Renal pelvis (tissue), 4 donors: ENCODE measurements around the gene ABTB2. TPM values are rescaled to one million over a fixed set of nuclear protein-coding genes. Genes with fewer than 3 reads are reported as not detected.
A peak's percentile ranks its signal among the peaks of the same experiment; 100 is the strongest.

Source experiments
- DNase-seq: peaks from one replicate; pipeline ENCODE4 v3.0.0-alpha.2; 2013
- polyA plus RNA-seq, 3 donors: library from polyadenylated mRNA; unstranded; fragments of 120-200 nt; gene quantifications; one replicate each; pipeline ENCODE4 v1.2.1, GENCODE V29; 2013; ENCODE audit not compliant: insufficient read length in 3 of 3

Gene ABTB2
- polyA plus RNA-seq, 3 donors, result 8.1 to 10.4 (median 9.1) TPM

GRCh38 chr11:34114014-34114413 is 243.8 kb downstream of the ABTB2 start:
- DNase-seq, result no peak

DNA sequence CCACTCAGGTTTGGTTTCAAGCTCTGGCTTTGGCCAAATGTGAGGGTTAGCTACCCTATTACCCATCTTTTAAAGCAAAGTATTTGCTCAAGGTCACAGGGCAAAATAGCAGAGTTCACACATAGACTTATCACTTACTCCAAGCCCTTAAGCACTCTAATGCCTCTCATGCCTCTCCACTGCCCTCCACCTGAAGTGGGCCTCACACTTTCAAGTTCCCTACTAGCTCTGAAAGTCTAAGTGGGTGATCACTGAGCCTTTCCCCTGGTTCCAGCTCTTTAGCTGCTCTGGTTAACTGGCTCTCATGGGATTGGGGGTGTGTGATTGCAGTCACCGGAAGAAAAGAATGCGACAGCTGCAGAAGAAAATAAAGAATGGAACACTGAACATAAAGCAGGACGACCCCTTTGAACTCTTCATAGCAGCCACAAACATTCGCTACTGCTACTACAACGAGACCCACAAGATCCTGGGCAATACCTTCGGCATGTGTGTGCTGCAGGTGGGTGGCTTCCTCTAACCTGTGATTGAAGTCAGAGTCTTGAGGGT is 246.0 kb downstream of the ABTB2 start:
- no peak for DNase-seq

- DNase-seq, result peak; percentile 9
Measured at GRCh38 chr11:34105957-34106504, 251.8 kb downstream of the ABTB2 start.

- peak; percentile 98 for DNase-seq
Measured at GRCh38 chr11:34105079-34105956, 252.5 kb downstream of the ABTB2 start, which contains the start of gene NAT10. NAT10 (plus strand) TSS chr11:34105629; CDS start chr11:34108226, 2,597 bp downstream.

DNA sequence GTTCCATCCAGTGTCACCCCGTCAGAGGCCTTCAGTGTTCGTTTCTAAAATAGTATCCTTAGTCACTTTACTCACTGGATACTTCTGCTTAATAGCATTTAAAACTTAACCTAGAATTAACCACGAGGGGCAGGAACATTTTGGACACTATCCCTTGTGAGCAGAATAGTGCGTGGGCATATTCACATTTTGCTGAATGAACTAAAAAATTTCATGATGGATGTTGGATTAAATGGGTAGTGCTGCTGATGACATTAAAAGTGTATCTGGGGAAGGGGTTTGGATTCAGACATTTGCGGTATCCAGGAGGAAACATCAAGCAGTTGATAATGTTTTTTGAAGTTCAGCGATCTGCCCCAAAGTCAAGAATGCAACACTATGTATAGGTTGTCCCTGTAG is 253.1 kb downstream of the ABTB2 start:
- DNase-seq, result peak; percentile 3

Other genes with a start within 250 kb of the ABTB2 start
- gene CAT, start 80.9 kb upstream of the ABTB2 start, polyA plus RNA-seq, result 100 to 1,000 TPM; 153 to 208 (median 174) TPM
- 100 to 1,000 TPM in 1 of 3 donors, 10 to 100 TPM in 2; 62.1 to 100 (median 64.4) TPM for gene ELF5, start 155.8 kb upstream of the ABTB2 start, polyA plus RNA-seq